Measurements from ENCODE around the gene NDUFS2.
A peak's percentile ranks its signal among the peaks of the same experiment; 100 is the strongest.
"Not testable (repeated sequence)": the region's sequence is repeated elsewhere in the genome, so short reads cannot be mapped to it uniquely, and the experiment has no call there.

NDUFS2 gene

DNA sequence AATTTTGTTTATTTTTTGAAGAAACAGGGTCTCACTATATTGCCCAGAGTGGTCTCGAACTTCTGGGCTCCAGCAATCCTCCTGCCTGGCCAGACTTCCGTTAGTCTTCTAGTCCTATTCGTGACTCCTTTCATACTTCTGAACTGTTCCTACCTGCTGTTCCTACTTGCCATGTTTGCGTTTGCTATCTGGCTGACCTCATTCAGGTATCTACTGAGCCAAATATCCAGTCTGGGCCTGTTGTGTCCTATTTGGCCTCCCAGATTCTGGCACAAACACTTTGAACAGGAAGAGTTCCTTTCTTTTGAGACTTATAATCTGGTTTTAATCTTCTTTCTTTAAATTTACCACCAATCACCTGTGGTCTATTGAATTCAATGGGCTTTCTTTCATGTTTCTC lies 42.7 kb downstream of the NDUFS2 start:
- CTCF ChIA-PET, result interaction anchor here (1.5 kb wide), 1 partner anchor 9 kb away, joined by 4 read pairs; no protein-coding TSS in a partner anchor
- H3K4me3 ChIP-seq (ENCODE audit: low read depth, low read length), result no peak overlapping the region
- TF ChIP-seq, protein P1, sequence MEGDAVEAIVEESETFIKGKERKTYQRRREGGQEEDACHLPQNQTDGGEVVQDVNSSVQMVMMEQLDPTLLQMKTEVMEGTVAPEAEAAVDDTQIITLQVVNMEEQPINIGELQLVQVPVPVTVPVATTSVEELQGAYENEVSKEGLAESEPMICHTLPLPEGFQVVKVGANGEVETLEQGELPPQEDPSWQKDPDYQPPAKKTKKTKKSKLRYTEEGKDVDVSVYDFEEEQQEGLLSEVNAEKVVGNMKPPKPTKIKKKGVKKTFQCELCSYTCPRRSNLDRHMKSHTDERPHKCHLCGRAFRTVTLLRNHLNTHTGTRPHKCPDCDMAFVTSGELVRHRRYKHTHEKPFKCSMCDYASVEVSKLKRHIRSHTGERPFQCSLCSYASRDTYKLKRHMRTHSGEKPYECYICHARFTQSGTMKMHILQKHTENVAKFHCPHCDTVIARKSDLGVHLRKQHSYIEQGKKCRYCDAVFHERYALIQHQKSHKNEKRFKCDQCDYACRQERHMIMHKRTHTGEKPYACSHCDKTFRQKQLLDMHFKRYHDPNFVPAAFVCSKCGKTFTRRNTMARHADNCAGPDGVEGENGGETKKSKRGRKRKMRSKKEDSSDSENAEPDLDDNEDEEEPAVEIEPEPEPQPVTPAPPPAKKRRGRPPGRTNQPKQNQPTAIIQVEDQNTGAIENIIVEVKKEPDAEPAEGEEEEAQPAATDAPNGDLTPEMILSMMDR (IDR thresholded peaks at IDR 0.05; ENCODE audit: insufficient read depth, low read length, missing control alignments), result no peak
- POLR2A ChIA-PET, result no interaction called here
- no peak for DNase-seq (ENCODE audit: low read depth, low spot score)

DNA sequence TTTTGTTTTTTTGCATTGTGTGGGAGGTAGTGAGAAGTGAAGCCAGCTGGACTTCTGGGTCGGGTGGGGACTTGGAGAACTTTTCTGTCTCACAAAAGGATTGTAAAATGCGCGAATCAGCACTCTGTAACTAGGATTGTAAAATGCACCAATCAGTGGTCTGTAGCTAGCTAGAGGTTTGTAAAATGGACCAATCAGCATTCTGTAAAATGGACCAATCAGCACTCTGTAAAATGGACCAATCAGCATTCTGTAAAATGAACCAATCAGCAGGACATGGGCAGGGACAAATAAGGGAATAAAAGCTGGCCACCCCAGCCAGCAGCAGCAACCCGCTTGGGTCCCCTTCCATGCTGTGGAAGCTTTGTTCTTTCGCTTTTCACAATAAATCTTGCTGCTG lies 47.9 kb downstream of the NDUFS2 start:
- CTCF ChIA-PET, result interaction anchor here (1.4 to 4.2 kb wide), 4 partner anchors 11 to 41 kb away, joined by 3 to 43 read pairs (median 4); partner anchors contain the start of gene TOMM40L
- POLR2A ChIA-PET, result not testable (repeated sequence)

DNA sequence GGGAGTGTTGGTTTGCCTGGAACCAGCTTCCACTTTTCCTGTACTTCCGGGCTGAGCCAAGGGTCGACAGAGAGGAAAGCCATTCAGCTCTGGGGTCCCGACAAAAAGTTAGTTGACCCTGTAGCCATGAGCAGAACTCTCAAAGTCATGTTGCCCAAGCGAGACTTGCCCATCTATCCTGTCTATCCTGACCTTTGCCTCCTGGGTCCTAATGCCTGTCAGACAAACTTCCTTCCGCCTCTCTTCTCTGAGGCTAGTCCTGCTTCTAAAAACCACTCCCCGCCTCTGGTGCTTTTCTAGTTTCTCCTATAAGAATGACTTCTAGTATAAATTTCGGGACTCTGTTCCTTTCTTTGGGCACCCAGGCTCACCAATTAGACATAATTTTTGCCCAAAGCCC lies 48.7 kb downstream of the NDUFS2 start:
- no peak for DNase-seq (ENCODE audit: low read depth, low spot score)
- H3K4me3 ChIP-seq (ENCODE audit: low read depth, low read length), result no peak overlapping the region
- ChIA-PET POLR2A (no interaction called here), CTCF (interaction anchor here (1.4 to 4.2 kb wide), 3 partner anchors 18 to 40 kb away, joined by 3 to 43 read pairs (median 4); partner anchors contain the start of gene TOMM40L)
- TF ChIP-seq, protein P1 (IDR thresholded peaks at IDR 0.05; ENCODE audit: insufficient read depth, low read length, missing control alignments), result no peak

More for the DNA sequence above, 47.9 kb downstream of the NDUFS2 start:
- H3K4me3 ChIP-seq (ENCODE audit: low read depth, low read length); DNase-seq (ENCODE audit: low read depth, low spot score): not testable (repeated sequence)

DNA sequence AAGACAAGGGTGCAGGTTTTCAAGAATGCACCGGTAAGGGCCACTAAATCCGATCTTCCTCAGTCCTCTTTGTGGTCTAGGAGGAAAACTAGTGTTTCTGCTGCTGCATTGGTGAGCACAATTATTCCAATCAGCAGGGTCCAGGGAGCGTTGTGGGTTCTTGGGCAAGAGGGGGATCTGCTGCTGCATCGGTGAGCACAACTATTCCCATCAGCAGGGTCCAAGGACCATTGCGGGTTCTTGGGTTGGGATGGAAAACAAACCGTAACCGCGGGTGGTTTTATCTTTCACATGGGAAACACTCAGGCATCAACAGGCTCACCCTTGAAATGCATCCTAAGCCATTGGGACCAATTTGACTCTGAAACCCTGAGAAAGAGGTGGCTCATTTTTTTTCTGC lies 49.4 kb downstream of the NDUFS2 start:
- POLR2A ChIA-PET, result no interaction called here
- CTCF ChIA-PET, result interaction anchor here (0.8 to 2.2 kb wide), 3 partner anchors 15 to 24 kb away, joined by 3 to 6 read pairs (median 3); no protein-coding TSS in a partner anchor
- no peak for DNase-seq (ENCODE audit: low read depth, low spot score)
- TF ChIP-seq, protein P1 (IDR thresholded peaks at IDR 0.05; ENCODE audit: insufficient read depth, low read length, missing control alignments), result no peak
- no peak overlapping the region for H3K4me3 ChIP-seq (ENCODE audit: low read depth, low read length)

DNA sequence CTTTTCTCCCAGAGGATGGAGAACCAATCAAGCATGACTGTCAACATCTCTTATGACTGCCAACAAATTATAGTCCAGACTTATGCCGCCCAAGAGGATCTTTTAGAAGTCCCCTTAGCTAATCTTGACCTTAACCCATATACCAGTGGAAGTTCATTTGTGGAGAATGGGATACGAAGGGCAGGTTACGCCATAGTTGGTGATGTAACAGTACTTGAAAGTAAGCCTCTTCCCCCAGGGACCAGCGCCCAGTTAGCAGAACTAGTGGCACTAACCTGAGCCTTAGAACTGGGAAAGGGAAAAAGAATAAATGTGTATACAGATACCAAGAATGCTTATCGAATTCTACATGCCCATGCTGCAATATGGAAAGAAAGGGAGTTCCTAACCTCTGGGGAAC lies 53.1 kb downstream of the NDUFS2 start:
- CTCF ChIA-PET; DNase-seq (ENCODE audit: low read depth, low spot score); H3K4me3 ChIP-seq (ENCODE audit: low read depth, low read length); POLR2A ChIA-PET: not testable (repeated sequence)

DNA sequence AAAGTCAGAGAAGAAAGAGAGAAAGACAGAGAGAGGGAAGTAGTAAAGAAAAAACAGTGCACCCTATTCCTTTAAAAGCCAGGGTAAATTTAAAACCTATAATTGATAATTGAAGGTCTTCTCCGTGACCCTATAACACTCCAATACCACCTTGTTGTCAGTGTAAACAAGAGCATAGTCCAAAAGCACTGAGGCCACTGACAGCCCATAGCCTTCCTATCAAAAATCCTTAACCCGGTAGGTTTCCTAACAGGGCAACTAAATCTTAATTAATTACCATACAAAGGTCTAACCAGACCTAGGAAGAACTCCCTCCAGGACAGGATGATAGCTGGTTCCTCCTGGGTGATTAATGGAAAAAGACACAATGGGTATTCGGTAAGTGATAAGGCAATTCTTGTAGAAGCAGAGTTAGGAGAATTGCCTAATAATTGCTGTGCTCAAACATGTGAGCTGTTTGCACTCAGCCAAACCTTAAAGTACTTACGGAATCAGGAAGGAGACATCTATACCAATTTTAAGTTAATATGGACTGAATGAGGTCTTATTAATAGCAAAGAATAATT lies 53.9 kb downstream of the NDUFS2 start:
- CTCF ChIA-PET, result interaction anchor here (1.3 kb wide), 1 partner anchor 29 kb away, joined by 3 read pairs; no protein-coding TSS in a partner anchor
- POLR2A ChIA-PET; DNase-seq (ENCODE audit: low read depth, low spot score); H3K4me3 ChIP-seq (ENCODE audit: low read depth, low read length): not testable (repeated sequence)

DNA sequence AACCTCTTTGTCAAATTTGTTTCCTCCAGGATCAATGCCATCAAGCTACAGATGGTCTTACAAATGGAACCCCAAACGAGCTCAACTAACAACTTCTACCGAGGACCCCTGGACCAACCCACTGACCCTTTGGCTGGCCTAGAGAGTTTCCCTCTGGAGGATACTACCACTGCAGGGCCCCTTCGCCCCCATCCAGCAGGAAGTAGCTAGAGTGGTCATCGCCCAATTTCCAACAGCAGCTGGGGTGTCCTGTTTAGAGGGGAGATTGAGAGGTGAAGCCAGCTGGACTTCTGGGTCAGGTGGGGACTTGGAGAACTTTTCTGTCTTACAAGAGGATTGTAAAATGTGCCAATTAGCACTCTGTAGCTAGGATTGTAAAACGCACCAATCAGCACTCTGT lies 54.9 kb downstream of the NDUFS2 start:
- CTCF ChIA-PET, result interaction anchor here (0.6 to 4.9 kb wide), 4 partner anchors 30 to 483 kb away, joined by 3 to 37 read pairs (median 5); partner anchors contain the start of gene TOMM40L
- H3K4me3 ChIP-seq (ENCODE audit: low read depth, low read length); DNase-seq (ENCODE audit: low read depth, low spot score); POLR2A ChIA-PET: not testable (repeated sequence)

DNA sequence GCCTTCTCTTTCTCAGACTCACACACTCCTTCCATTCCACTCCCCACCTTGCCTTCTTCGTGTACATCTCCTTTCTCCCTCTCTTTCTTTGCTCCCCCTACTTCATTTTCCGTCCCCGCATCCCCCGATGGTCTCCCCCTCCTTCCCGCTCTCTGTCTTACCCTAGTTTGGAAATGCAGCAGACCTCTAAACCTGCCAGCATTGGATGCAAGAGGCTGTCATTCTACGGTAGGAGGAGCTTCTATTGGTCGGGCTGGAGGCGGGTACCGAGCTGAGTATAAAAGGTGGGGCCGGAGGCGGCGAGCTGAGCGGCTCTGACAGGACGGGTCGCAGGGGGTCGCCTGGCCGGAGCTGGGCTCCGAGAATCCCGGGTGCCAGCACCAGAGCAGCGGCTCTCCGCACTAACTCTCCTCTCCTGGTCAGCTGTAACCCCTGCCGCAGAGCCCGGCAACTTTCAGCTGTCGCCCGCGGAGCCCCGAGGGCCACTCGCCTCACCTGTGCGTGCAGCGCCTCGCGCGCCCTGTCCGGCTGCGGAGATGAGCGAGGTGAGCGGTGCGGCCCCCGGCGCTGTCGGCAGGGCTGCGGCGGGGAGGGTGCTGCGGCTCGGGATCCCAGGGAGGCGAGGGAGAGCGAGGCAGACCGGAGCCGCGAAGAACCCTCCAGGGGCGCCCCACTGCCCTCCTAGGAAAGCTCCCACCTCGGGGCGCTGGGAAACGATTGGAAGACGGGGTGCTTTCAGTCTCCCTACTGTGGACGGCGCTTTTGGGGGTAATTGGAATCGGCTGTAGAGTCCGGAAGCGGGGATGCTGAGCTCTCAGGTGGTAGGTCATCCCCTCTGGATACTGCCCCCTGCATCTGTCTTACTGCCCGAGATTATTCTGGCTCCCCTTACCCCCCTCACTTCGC lies 56.5 kb downstream of the NDUFS2 start, which contains the start of gene PCP4L1:
PCP4L1 (plus strand) TSS at position 307 of the 906 bp plus-strand sequence; CDS start at position 537, 230 bp downstream.
- ChIA-PET POLR2A (no interaction called here), CTCF (interaction anchor here (1.5 to 4.9 kb wide), 4 partner anchors 16 to 33 kb away, joined by 5 to 37 read pairs (median 6); partner anchors contain the start of gene TOMM40L)
- TF ChIP-seq, protein P1 (IDR thresholded peaks at IDR 0.05; ENCODE audit: insufficient read depth, low read length, missing control alignments), result no peak
- H3K4me3 ChIP-seq (ENCODE audit: low read depth, low read length), result peak within 1 kb of the TSS; percentile 48
- no peak for DNase-seq (ENCODE audit: low read depth, low spot score)
